HG03571 (cell line): Measurements from ENCODE around the gene LEP.
"Not testable (repeated sequence)": the region's sequence is repeated elsewhere in the genome, so short reads cannot be mapped to it uniquely, and the experiment has no call there.

Source experiments
- ATAC-seq: cut with Tn5 transposase; IDR thresholded peaks from one replicate; pipeline ENCODE4 v1.9.1; 2021; ENCODE audit not compliant: unreplicated experiment

LEP gene

DNA sequence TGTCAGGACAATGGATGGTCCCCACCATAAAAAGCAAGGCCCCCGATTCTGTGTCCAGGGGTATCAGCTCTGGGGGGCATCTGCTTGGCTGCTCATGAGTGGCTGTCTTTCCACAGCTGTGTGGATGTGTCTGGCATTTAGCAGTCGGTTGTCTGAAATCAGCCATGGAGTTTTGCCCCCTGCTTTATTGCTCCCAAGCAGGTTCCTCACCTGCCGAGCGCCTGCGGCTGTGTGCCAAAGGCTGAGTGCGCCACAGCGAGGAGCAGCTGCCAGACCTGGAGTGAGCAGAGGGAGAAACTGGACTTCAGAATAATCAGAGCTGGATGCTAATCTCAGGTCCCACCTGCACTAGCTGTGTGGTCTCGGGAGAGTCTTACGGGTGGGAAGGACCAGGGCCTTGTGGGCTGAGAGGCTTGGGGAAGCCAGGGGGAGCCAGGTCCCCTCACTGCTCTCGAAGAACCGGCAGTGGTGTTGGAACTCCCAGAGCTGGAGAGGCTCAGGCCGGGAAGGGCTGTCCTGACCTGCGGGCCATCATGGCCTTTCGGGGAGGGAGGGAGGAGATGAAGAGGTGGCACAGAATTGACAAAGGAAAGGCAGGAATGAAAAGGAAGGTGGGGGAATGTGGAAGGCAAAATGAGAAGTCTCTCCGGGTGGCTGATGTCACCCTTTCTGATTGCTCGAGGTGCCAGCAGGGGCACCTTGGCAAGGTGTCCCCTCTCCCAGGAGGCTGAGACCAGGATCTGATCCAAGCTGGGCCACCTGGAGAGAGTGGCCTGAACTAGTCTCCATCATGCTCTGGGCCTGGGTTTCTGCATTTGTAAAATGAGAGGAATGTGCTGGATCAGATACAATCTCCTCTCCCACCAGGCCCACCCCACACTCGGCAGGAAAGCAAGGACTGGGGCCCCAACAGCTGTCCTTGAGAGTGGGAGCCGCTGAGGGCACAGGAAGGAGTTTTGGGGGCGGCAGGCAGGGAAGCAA, 30.2 kb upstream of the LEP start:
- no peak for ATAC-seq

DNA sequence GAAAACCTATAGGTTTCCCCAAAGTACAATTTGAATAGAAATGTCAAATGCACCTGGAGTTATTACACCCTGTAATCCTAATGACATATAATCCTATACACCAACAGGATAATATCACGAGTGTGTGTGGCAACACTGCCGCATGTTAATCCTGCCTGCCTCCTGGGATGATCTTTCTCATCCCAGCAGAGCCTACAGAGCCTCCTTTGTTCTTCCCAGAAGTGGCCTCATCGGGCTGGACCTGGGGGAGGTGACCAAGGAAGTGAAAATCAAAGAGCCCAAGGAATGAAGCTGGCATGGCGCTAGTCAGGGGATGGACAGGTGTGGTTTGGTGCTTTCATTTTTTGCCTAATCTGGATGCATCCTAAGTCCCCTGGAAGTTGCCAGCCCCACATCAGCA, 29.5 kb upstream of the LEP start:
- ATAC-seq, result no peak

DNA sequence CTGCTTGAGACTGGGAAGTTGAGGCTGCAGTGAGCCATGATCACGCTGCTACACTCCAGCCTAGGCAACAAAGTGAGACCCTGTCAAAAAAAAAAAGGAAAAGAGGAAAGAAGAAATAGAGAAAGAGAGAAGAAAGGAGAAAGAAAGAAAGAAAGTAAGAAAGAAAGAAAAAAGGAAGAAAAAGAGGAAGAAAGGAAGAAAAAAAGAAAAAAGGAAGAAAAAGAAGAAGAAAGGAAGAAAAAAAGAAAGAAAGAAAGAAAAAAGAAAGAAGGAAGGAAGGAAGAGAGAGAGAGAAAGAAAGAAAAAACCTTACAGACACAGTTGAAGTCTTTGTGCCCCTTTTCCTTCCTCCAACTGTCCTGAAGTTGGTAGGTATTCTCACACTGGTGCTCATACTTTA, 26.6 kb upstream of the LEP start:
- no peak for ATAC-seq

DNA sequence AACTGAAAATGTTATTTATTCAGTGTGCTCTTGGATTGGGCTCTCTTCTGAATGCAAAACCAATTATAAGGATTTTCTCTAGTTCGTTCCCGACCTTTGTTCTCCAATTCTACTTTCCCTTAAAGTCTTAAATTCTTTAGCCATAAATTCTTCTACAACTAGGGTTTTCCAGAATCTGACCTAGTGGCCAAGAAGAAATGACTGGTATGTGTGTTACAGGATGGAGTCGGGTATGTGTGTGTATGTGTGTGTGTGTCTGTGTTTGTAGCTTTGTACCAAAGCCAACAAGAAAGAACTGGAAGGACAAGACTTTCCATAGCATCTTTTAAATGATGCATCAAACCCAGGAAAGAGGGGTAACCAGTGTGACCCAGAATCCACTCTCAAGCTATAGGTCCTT, 25.8 kb upstream of the LEP start:
- ATAC-seq, result no peak

DNA sequence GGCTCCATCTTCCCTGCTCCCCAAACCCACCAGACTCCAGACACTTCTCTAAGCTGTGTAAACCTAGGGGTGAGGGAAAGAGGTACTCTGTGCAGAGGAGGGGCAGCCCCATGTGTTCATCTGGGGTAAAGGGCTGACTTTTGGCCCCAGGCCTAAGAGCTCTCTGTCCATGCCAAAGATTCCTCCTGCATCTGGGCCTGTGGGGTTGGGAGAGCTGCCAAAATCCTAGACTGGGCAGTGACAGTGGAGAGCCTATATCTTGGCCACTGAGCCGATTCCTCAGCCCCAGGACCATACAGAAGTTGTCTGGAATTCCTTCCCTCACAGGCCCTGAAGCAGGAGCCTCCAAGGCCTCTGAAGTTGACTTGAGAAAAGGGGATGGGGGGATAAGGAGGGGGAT, 25.3 kb upstream of the LEP start:
- no peak for ATAC-seq

DNA sequence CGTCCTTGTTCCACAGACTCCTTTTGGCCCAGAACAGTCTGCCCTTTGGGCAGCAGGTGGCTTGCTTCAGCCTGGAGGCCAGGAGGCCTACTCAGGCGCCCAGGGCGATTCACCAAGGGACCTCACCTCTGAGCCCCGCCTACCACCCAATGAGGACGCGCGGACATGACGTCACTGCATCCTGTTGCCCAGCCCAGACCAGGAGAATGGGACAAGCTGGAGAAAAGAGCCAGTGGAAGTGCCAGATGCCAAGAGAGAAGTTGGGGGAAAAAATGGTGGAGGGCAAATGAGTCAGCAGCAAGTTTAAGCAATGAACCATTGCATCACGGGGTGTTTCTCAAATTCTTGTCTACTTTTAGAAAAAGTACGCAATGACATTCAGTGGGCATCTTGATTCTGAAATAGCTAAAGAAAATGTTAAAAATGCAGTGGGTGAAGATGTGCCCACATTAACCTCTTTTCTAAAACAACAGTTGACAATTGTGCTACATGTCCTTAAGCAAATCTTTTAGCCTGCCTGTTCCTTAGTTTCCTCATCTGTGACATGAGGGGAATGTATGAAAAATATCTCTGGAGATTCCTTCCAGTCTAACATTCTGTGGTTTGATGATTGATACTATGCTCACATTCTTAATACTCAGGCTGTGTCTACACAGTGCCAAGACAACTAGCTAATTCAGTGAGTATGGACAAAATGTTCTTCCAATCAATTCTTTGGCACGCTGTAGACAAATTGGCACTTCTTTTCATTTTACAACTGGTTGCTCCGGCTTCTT, 23.9 kb upstream of the LEP start:
- no peak for ATAC-seq

DNA sequence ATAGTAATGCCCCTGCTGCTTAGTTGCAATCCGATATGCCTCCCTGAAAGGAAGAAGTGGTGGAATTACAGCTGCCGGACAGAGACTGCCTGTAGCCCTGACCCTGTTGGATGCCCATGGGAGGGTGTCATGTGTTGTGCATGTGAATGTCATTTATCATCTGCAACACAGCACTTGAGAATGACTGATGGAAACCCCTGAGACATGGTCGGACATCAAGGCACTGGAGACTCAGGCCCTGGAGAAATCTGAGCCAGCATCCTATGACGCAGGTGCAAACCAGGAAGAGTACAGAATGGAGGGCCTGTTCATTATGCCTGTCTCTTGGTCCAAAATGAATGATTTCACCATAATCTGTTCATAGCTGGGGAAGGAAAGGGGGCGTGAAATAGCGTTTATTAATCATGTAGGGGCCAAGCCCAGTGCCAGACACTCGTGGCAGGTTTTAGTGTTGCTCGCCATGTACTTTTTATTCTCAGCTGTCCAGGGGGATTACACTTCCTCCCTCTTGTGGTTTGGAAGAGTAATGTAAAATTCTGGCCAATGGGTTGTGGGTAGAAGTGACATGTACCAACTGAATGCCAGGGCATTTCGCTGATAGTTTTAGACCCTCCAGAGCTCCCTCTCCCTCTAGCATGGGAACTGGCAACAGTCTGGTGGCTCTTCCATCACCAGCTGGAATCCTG, 23.0 kb upstream of the LEP start:
- ATAC-seq, result no peak

DNA sequence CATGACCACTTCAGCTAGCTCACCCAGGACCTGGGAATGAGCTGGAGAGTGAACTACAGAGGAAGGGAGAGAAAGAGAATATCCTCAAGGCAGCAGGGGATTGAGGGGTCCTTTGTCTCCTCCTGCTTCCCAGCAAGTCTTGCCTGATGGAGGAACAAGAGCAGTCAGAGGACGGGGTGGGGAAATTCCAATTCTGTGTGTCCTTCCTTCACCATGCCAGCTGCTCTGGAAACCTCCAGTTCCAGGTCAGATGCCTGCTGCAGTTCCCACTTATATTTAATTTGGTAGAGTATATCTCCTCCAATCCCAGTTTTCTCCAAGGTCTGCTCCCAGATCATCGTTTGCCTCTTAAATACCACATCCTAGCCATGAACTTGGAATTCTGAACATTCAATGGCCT, 21.4 kb upstream of the LEP start:
- ATAC-seq, result no peak

DNA sequence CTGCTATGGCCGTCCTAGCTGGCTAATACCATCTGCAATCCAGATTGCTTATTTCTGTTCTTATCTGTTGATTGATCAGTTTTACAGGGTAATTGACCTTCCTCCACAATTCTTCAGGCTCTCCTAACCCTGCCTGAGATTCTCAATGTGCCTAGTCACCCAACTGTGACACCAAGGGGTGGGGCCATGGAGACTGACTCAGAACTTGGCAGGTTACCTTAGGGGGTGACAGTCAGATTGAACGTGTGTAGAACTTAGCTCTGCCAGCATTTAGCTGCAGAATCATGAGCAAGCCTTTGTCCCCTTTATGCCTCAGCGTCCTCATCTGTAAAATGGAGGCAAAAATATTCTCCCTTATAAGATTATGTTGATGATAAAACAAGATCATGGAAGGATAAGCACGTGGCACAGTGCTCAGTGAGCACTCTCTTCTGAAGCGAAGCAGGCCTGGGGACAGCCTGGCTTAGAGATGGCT, 19.1 kb upstream of the LEP start:
- ATAC-seq, result no peak

DNA sequence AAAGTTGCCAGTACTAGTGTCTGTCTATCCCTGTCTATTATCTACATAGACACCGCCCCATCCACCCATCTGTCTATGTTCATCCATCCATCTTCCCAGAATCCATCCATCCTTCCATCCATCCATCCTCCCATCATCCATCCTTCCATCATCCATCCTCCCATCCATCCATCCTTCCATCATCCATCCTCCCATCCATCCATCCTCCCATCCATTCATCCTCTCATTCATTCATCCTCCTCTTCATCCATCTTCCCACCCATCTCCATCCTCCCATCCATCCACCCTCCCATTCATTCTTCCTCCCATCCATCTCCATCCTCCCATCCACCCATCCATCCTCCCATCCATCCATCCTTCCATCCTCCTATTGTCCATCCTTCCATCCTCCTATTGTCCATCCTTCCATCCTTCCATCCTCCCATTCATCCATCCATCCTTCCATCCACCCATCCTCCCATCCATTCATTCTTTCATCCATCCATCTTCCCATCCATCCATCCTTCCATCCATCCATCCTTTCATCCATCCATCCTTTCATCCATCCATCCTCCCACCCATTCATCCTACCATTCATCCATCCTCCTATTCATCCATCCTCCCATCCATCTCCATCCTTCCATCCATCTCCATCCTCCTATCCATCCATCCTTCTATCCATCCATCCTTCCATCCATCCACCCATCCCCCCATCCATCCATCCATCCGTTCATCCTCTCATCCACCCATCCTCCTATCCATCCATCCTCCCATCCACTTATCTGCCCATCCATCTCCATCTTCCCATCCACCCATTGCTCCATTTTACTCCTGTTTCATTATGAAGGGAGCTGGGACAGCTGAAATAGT, 14.7 kb upstream of the LEP start:
- ATAC-seq, result no peak

DNA sequence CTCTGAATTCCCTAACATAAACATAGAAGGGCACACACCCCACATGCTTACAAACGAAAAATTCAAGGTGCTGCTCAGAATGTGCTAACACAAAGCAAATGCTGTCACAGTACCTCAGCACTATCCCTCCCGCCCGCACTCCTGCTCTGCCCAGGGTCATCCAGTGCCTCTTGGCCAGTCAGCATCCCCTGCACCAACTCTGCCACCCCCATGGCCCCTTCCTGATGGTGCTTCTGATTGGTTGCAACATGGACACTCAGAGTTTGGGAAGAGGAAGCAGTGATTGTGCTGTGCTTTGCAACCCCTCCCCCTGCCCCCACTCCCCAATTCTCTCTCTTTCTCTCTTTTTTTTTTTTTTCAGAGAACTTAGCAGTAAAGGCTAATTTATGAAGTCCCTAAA, 13.8 kb upstream of the LEP start:
- ATAC-seq, result no peak

DNA sequence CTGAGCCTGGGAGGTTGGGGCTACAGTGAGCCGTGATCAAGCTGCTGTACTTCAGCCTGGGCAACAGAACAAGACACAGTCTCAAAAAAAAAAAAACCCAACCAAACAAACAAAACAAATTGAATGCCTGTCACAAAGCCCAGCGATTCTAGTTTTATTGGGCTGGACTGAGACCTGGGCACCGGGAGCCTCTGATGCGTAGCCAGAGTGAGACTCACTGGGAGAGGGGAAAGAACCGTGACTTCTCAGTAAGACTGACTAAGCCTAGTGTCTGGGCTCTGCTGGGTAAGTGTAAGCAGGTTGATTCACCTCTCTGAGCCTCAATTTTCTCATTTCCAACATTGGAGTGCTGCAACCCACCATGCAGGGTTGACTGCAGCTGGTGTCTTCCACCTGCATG, 10.1 kb upstream of the LEP start:
- no peak for ATAC-seq

DNA sequence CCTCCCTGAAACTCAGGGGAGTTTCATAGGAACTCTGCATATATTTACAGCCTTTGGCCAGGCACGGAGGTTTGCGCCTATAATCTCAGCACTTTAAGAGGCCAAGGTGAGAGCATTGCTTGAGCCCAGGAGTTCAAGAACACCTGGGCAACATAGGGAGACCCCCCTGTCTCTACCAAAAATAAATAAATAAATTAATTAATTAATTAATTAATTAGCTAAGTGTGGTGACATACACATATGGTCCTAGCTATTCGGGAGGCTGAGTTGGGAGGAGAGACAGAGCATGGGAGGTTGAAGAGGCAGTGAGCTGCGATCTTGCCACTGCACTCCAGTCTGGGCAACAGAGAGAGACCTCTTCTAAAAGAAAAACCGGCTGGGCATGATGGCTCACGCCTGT, 9.4 kb upstream of the LEP start:
- no peak for ATAC-seq

DNA sequence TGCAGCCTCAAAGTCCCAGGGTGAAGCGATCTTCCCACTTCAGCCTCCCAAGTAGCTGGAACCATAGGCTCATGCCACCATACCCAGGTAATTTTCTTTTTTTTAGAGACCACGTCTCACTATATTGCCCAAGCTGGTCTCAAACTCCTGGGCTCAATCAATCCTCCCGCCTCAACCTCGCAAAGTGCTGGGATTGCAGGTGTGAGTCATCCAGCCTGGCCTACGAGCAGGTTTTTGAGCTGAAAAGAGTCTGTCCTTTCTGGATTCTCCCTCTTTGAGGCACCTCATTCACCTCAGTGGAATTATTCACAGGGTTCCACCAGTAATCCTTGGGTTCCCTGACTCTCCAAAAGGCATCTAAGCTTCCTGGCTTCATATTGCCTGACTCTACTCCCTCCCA, 7.6 kb upstream of the LEP start:
- ATAC-seq, result no peak

DNA sequence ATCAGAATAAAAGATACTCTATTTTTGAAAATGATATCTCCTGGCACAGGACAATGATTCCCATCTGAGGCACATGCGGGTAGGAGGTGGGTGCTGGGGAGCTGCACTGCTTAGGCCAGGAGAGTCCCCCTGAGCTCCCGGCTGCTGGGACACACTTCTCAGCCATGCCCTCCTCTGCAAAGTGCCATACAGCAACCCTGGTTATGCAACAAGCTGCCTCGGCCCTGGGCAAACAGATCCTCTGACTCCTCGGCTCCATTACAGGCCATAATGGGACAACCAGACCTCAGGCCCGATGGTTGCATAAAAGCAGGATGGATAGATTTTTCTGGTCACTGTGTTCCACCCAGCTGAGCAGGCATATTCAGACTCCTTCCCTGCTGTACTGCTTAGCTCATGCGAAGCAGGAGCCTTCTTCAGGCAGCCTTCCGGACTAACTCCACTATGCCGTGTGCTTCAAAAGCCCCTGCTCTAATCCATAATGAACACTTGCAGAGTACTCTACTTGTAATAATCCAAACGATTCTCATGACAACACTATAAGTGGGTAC, 6.5 kb upstream of the LEP start:
- ATAC-seq, result no peak

DNA sequence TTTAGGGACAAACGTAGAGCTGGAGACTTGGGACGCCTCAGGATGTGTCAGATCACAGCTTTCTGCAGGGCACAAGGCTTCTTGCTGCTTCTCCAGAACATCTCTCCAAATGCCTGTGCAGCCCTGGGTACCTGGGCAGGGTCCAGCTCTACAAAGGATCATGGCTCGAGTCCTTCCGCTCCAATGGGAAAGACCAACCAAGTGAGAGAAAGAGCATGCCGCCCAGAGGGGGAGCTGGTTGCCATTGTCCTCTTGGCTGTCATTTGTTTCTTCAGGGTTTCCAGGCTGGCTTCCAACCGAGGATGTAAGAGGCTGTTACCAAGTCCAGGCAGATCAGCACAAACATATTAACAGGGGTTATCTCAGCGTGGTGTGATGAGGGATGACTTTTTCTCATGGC, 5.6 kb upstream of the LEP start:
- no peak for ATAC-seq

DNA sequence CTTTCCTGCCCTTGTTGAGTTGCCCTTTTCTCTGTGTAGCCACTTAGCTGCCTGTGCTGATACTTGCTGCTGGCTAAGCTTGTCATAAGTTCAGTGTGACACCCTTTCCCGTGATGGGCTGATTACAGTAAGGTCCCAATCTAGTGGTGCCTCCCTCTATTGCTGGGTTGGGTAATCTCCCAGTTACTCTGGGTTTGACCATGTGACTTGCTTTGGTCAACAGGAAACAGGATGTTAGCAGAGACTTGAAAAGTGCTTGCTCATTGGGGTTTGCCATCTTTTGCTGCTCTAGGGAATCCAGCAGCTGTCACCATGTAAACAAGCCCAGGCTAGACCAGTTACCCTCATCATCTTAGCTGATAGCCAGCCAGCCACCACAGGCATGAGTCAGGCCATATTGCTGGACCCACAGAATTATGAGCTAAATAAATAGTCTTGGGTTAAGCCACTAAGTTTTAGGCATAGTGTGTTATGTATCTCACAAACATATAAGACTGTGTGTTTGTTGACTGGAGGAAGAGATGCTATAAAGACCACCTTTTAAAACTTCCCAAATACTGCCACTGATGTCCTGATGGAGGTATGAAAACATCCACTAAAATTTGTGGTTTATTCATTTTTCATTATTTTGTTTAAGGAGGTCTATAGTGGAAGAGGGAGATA, 4.0 kb upstream of the LEP start:
- ATAC-seq, result no peak

DNA sequence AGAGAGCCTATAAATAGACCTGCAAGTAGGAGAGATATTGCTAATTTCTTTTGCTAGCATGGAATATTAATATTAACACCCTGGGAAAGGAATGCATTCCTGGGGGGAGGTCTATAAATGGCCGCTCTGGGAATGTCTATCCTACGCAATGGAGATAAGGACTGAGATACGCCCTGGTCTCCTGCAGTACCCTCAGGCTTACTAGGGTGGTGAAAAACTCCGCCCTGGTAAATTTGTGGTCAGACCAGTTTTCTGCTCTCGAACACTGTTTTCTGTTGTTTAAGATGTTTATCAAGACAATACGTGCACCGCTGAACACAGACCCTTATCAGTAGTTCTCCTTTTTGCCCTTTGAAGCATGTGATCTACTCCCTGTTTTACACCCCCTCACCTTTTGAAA, 1.9 kb upstream of the LEP start:
- ATAC-seq, result not testable (repeated sequence)

DNA sequence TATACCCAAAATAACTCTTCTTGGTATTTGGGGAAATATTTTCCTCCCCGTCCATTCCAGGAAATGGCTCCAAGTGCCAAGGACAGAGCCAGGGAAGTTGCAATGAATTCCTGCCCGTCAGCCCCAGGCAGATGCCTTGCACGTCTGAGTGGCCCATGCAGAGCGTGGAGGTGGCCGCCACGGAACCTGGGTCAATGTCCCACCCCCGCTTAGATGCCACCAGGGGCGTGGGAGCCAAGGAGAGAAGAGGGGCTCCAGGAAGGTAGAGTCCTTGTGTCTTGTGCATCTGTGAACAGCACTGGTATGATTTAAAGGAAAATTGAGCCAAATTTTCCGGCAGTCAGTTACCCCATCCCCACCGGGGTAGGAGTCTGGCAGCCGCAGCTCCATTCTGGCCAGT, 1.6 kb downstream of the LEP start:
- ATAC-seq, result no peak

DNA sequence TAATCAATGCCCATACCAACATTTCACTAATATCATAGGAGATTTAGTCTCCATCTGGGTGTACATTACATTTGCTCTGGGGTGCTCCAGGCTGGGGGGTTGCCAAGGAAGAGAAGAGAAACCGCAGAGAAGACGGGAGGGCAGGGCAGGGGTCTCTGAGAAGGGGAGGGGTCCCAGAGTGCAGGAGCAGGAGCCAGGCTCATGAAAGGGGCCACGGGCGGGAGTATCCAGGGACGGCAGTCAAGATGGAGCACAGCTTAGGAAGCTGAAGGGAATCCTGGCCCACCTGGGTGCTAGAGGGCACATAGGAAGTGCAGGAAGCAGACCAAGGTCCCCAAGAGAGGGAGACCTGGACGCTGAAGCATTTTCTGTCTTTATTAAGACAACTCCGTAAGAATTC, 2.2 kb downstream of the LEP start:
- ATAC-seq, result no peak
